GM18498 (cell line): ENCODE data around the gene KIF3B.
A peak's percentile ranks its signal among the peaks of the same experiment; 100 is the strongest.
"Not testable (repeated sequence)": the region's sequence is repeated elsewhere in the genome, so short reads cannot be mapped to it uniquely, and the experiment has no call there.

Experiments used
- ATAC-seq: cut with Tn5 transposase; IDR thresholded peaks from one replicate; pipeline ENCODE4 v1.9.1; 2021; ENCODE audit warnings: mild to moderate bottlenecking, moderate library complexity; ENCODE audit not compliant: unreplicated experiment

The KIF3B gene

DNA sequence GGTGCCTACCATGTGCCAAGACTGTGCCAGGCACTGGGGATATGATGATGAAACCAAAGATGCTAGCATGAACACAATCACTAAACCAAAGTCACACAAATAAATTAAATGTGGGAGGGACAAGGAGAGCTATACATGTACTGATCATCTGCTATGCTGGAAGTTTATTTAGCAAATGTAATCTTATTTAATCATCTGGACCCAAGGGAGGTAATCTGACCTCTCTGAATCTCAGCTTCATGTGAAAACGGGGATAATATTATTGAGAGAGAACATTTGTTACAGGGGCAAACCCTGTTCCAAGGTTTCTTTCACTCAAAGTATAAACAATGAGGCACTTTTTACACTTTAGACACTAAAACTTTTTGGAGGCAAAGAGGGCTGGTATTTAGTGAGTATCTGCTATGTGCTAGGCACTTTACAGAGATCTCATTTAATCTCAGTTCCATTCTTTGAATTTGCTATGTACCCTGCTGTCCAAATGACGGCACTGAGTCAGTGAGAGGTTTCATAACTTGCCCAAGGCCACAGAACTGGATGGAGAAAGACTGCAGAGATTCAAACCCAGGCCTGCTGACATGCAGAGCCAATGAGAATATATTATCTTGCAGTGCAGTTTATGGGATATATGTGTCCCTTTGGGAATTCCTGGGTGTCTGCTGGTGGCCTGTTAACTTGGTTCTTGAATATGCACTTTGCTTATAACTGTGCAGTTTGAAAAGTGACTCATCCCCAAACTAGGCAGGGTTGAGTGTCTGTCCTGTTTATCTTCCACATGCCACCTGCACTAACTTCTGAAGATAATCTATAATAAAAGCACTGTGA, 77.4 kb downstream of the KIF3B start:
- ATAC-seq = no peak

DNA sequence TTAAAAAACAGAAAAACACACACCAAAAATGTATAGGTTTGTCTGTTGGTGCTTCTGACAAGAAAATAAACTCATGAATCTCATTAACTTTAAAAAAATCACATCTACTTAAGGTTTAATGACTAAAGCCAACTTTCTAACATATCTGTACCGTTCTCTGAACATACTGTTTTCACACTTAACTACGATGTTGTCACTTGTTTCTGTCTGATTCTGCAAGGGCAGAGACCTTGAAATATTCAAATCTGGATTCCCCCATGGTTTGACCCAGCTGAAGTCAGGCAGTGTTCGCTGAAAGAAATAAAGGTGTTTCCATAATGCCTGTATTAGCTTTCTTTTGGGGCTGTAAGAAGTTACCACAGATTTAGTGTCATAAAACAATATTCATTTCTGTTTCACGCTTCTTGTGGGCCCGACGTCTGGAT, 78.0 kb downstream of the KIF3B start:
- ATAC-seq = no peak

GRCh38 chr20:32355907-32356621, 78.6 kb downstream of the KIF3B start:
- ATAC-seq = not testable (repeated sequence)

- ATAC-seq = no peak
Measured at GRCh38 chr20:32356622-32357374, 79.3 kb downstream of the KIF3B start.

DNA sequence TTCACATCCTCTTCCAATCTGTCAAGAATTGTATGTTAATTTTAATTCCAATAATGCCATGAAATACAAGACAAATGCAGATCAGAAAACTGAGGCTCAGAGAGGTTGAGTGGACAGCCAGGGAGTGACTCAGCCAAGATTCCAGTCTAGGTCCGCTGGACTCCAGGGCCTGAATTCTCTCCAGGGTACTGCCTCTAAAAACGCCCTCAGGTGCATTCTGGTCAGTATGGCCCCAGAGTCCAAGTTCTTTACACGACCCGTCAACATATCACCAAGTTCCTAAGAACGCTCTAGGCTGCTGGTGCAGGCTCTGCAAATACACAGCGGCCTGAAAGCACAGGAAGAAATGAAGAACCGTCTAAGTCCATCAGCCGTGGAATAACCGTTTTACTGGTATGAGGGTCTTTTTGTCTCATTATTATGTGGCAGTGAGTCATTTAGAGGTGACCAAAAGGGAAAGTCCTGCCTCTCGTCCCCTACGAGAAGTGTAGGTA, 80.0 kb downstream of the KIF3B start:
- ATAC-seq = no peak

DNA sequence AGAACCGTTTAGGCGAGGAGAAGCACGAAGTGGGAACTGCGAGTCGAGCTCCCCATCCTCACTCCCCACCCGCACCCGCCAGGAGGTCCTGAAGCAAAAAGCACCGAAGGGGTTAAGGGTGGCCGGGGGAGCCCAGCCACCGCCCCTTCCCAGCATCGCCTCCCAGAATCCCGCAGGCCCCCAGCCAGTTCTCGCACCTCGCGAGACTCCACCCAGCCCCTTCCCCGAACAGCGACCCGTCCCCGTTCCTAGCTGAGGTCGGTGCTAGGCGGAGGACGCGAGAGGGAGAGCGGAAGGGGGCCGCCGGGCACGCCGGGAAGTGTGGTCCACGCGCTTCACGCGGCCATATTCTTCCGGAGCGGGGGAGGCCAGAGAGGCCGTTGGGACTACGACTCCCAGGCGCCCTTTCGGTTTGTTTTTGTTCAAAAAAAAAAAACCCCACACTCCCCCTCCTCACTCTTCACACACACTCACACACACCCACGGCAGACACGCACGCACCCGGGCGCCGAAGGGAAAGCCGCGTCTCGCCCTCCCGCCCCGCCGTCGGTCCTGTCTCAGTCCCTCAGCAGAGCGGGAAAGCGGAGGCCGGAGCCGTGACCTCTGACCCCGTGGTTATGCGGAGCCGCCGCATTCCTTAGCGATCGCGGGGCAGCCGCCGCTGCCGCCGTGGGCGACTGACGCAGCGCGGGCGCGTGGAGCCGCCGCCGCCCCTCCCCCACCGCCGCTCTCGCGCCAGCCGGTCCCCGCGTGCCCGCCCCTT, 80.6 kb downstream of the KIF3B start, which contains the start of gene ASXL1:
TSS of gene ASXL1 (plus strand) at position 463 of the 763 bp plus-strand sequence. CDS start 445 bp downstream, outside the sequence.
- peak; percentile 77 for ATAC-seq

GRCh38 chr20:32358632-32358882, 81.1 kb downstream of the KIF3B start:
- ATAC-seq = no peak

DNA sequence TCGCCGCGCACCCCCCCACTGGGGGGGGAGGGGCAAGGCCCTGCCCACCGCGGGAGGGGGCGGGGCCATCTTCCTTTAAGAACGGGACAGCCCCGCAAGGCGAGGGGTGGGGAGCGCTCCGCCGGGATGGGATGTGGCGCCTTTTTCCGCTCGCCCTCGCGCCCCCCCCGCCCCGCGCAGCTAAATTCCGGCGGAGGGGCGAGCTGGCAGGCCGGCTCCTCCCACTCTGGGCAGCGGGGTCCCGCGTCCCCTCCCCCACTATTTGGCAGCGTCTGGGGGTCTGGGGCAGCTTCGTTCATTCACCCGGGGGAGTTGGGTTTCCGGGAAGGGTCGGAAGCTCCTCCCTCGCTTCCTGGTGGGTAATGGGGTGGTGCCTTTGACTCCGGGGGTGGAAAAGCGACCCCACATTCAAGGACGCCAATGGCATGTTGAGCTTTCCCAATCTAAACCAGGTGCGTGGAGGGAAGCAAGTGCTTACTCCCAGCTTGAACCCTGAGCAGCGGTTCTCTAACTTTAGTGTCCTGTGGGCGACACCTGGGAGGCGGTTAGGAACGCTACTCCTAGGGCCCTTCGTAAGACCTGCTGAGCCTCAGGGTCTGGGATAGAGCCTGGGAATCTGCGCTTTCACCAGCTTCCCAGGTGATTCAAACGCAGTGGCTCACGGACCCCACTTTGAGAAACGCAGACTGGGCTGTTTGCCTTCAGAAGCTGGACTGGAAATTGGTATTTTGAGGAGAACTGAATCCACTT, 81.6 kb downstream of the KIF3B start:
- peak; percentile 29 for ATAC-seq

DNA sequence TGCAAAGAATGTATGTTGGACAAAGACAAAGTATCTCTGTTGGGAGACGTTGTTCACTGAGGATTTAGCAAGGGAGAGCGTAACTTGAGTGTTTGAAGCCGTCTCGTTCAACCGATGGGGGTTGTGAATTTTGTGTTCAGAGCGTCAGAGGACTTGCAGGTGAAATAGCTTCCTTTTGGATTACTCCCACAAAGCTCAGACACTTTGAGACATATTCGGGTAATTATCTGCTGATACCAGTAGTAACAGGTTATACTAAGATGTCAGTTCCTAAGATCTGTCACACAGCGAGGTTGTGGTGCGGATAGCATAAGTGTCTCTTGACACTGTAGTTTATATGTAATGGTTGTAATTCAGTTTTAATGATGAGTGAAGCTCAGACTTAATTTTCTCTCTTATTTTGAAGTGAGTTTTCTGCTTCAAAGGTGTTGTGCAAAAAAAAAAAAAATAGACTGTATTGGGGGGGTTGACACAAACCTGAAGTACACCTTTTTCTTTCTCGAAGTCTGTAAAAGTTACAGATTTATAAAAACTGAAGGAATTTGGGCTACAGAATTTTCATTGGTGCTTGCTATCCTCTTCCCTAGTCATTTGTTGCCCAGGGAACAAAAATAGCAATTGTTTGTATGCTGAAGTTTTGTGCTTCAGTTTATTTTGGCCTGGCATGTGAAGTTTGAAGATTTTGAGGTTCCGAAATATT, 82.3 kb downstream of the KIF3B start:
- ATAC-seq = no peak

- ATAC-seq = no peak
Measured at GRCh38 chr20:32360333-32360634, 82.8 kb downstream of the KIF3B start.

- ATAC-seq = no peak
Measured at GRCh38 chr20:32362901-32363364, 85.5 kb downstream of the KIF3B start.

- no peak for ATAC-seq
Measured at GRCh38 chr20:32363492-32363891, 86.0 kb downstream of the KIF3B start.

- no peak for ATAC-seq
Measured at GRCh38 chr20:32364554-32365208, 87.2 kb downstream of the KIF3B start.

- no peak for ATAC-seq
Measured at GRCh38 chr20:32365564-32365963, 88.1 kb downstream of the KIF3B start.

DNA sequence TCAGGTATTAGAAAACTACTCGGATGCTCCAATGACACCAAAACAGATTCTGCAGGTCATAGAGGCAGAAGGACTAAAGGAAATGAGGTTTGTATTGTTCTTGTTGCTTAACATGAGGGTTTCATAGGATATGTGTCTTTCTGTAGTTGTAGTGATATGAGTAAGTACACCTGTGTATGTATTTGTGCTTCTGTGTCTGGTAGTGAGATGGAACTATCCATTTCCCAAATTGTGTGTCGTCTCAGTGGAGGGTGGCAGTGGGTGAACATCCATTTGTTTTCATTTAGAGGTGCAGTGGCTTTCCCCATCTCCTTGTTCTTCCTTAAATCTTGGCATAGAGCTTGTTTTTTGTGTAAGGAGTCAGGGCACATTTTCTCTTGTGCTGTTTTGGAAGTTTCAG, 88.9 kb downstream of the KIF3B start:
- ATAC-seq = peak; percentile 49

DNA sequence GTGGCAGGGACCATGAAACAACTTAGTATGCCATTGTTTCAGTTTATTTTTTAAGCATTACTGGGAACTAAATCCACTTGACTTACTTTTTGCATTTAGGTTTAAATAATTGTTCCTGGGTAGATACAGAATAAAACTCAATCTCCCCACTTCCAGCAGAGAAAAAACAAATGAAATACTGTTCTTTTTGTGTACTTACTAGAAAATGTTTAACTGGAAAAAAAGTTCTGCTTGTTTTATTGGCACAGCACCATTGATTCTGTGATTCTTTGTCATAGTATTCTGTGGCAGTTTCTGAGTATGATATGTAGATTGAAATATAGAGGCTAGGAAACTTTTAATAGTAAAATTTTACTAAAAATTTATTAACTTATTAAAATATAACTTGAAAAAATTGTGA, 90.9 kb downstream of the KIF3B start:
- no peak for ATAC-seq

GRCh38 chr20:32368925-32369324, 91.5 kb downstream of the KIF3B start:
- ATAC-seq = peak; percentile 46

DNA sequence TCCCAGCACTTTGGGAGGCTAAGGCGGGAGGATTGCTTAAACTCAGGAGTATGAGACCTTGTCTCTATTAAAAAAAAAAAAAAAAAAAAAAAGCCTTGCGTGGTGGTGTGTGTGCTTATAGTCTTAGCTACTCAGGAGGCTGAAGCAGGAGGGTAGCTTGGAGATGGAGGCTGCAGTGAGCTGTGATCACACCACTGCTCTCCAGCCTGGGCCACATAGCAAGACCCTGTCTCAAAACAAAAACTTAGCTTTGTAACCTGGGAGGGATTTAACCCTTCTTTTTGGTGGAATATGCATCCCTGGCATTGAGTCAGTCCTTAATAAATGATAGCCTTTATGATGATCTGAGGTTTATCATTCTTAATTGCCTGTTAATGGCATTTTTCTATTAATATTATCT, 93.4 kb downstream of the KIF3B start:
- ATAC-seq = no peak

DNA sequence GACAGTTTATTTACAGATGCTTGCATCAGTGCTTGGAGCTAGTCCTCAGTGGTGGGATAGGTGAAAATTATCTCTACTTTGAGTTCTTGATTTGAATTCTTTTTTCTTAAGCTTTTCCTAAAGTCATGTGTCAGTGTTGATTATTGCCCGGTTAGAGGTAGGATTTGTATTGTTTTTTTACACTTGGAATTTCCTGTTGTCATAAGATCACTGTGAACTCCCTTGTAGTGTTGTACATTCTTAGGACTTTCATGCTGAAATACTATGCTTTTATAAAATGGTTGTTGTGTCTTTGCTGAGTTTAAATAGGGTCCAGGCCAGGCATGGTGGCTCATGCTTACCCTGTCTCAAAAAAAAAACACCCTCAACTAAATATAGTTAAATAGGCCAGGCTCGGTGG, 101.0 kb downstream of the KIF3B start:
- no peak for ATAC-seq
